Right cardiac atrium (tissue), 5 donors: ENCODE measurements around the gene TAB2. TPM values are rescaled to one million over a fixed set of nuclear protein-coding genes. Genes with fewer than 3 reads are reported as not detected.

Experiments
- ATAC-seq, 2 donors: fragments of 200-7000 bp; cut with Tn5 transposase; one replicate each; pipeline versions ENCODE4 v1.8.0 to v1.9.1; 2020; ENCODE audit warnings: moderate library complexity in 2 of 2, mild to moderate bottlenecking in 1 of 2
- DNase-seq, 3 donors: peaks; one replicate each; pipeline ENCODE4 v3.0.0-alpha.2; 2020
- H3K27ac ChIP-seq: one replicate; pipeline ENCODE4 v1.5.1; 2013; ENCODE audit warnings: mild to moderate bottlenecking, low read length, control low read depth, moderate library complexity
- H3K27me3 ChIP-seq: one replicate; pipeline ENCODE4 v1.6.1; 2013; ENCODE audit not compliant: control insufficient read depth, insufficient read depth
- H3K4me1 ChIP-seq: one replicate; pipeline ENCODE4 v1.6.1; 2013; ENCODE audit warnings: low read length; ENCODE audit not compliant: control insufficient read depth, insufficient read depth
- H3K4me3 ChIP-seq: one replicate; pipeline ENCODE4 v1.5.1; 2013; ENCODE audit warnings: low read length, control low read depth
- H3K9me3 ChIP-seq: one replicate; pipeline ENCODE4 v1.6.1; 2013; ENCODE audit warnings: low read length; ENCODE audit not compliant: control insufficient read depth
- WGBS: extraction: QIAGEN DNeasy Blood & Tissue Kit; methylation state at CpG from one replicate; pipeline ENCODE4 v1.1.7; 2013; 5-methylcytosine and 5-hydroxymethylcytosine counted together
- intact Hi-C, 4 donors: fragments of 100-400 bp; cut with DNase I; formaldehyde crosslinking; loops; one replicate each; pipeline versions ENCODE4 v1.11.0 to v1.14.0; 2022 to 2023
- polyA plus RNA-seq: library from polyadenylated mRNA; stranded (reverse); fragments of 200-250 nt; gene quantifications from one replicate; pipeline ENCODE4 v1.2.3, GENCODE V29; 2013
- total RNA-seq, 4 donors: library from RNA; stranded (reverse); fragmentation: NEBNext Ultra II Directional; extraction: Animal tissue kit (Norgen Biotek cat#: 25700); gene quantifications; one replicate each; pipeline ENCODE4 v1.2.1, GENCODE V29; 2021
- donor health status: healthy with polysubstance abuse.
- donor health status: DM: no; HTN: yes; CAD: no.
- donor health status: DM: no; HTN: no; CAD: no.
- donor health status: DM: no; HTN: yes; CAD: no; lungs with severe emphysema.
- donor health status: DM: yes; HTN: yes; CAD: no.

TAB2 gene
- total and polyA plus RNA-seq, 5 donors: 27.8 to 73.9 (median 65.6) TPM

DNA sequence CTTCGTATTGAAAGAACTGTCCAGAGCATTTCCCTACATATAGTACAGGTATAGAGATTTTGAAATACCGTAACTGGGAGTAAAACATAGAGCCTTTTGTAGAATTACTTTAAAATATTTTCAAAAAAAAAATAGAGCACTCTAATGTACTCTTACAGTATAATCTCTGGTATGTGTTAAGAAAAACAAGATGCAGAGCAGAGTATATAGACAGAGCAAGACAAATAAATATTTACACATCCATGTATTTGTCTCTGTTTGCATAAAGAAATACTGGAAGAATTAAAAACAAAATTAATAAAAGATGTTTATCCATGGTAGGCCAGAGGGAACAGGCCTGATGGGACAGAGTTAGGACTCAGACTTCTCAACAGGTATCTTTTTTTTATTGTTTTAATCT is 54.5 kb downstream of the TAB2 start:
- ATAC-seq (no peak), DNase-seq (no peak)
- 49% methylated on average over 2 of the region's 2 CpGs for WGBS
- no peak overlapping the region for H3K4me3 ChIP-seq
- intact Hi-C loops: no loop called here
- no peaks in the 10 kb centered on the region for H3K9me3 ChIP-seq
- no peak overlapping the region for H3K27ac ChIP-seq
- peaks cover 1% of the 10 kb centered on the region for H3K4me1 ChIP-seq
- H3K27me3 ChIP-seq: no peaks in the 10 kb centered on the region

DNA sequence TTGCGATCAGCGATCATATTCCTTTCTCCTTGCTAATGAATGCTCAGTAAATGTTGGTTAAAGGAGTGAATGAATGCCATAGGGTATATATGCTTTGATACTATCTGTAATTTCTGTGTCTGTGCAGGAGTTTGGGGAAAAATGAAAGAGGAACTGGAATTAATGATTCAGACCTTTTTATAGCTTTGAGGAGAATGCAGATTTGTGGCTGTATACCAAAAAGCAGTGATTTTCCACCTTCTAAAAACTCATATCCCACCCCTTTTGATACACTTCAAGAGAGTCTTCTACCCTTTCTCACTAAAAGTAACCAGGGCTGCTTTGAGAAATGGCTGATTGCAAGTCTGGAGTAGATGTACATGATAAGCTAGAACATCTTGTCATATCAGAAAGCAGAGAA is 56.0 kb downstream of the TAB2 start:
- H3K27me3 ChIP-seq: no peaks in the 10 kb centered on the region
- no peak overlapping the region for H3K4me3 ChIP-seq
- peaks cover 1% of the 10 kb centered on the region for H3K4me1 ChIP-seq
- DNase-seq (no peak), ATAC-seq (no peak)
- H3K27ac ChIP-seq: no peak overlapping the region
- intact Hi-C loops: no loop called here
- WGBS: 99% methylated on average over 2 of the region's 2 CpGs
- no peaks in the 10 kb centered on the region for H3K9me3 ChIP-seq

DNA sequence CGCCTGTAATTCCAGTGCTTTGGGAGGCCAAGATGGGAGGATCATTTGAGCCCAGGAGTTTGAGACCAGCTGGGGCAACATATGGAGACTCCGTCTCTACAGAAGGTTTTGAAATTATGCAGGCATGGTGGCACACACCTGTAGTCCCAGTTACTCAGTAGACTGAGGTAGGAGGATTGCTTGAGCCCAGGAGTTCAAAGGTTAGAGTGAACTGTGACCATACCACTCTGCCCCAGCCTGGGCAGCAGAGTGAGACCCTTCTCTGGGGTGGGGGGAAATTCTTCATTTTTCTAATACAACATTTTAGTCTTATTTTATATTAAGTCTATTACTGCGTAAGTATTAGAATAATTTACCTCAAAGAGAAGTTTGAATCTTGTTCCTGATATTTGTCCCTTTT is 62.5 kb downstream of the TAB2 start:
- intact Hi-C loops: no loop called here

DNA sequence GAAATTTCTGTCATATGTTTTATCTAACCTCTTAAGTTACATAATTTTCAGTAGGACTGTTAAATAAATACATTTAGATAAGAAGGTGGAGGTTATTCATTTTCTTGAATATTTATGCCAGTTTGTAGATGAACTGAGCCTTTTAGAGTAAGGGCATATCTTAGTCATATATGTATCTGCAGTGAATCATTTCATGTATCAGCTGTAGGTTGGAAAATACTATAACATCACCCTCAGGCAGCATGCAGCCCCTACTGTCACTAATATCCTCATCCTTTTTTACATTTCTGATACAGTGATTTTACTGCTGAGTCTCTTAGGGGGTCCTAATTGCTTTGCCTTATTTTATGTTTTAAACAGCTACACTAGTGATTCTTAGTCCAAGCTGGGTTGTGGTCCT is 63.0 kb downstream of the TAB2 start:
- Histone ChIP-seq H3K4me1 (no peaks in the 10 kb centered on the region), H3K27me3 (no peaks in the 10 kb centered on the region), H3K27ac (no peak overlapping the region), H3K9me3 (no peaks in the 10 kb centered on the region), H3K4me3 (no peak overlapping the region)
- intact Hi-C loops: no loop called here
- DNase-seq (no peak), ATAC-seq (no peak)

More for the DNA sequence above, 62.5 kb downstream of the TAB2 start:
- no peak overlapping the region for H3K27ac ChIP-seq
- ATAC-seq (no peak), DNase-seq (no peak)
- H3K4me3 ChIP-seq: no peak overlapping the region
- 99% methylated on average over 3 of the region's 3 CpGs for WGBS
- no peaks in the 10 kb centered on the region for H3K4me1 ChIP-seq
- H3K9me3 ChIP-seq: no peaks in the 10 kb centered on the region
- no peaks in the 10 kb centered on the region for H3K27me3 ChIP-seq

DNA sequence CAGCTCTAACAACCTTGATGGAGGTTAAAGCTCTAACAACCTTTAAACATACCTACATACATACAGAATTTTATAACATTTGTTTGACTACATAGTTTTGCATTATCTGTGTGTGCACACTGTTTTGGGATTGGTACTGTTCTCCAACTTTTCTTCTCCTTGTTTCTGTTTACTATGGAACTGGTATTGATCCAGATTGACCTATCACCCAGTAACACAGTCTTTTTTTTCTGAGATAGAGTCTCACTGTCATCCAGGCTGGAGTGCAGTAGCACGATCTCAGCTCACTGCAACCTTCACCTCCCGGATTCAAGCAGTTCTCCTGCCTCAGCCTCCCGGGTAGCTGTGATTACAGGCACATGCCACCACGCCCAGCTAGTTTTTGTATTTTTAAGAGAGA is 65.9 kb downstream of the TAB2 start:
- ATAC-seq (no peak), DNase-seq (no peak)
- WGBS: 94% methylated on average over 4 of the region's 4 CpGs
- intact Hi-C loops: no loop called here
- Histone ChIP-seq H3K27me3 (no peaks in the 10 kb centered on the region), H3K9me3 (no peaks in the 10 kb centered on the region), H3K4me1 (peaks cover 2% of the 10 kb centered on the region), H3K4me3 (no peak overlapping the region), H3K27ac (no peak overlapping the region)

DNA sequence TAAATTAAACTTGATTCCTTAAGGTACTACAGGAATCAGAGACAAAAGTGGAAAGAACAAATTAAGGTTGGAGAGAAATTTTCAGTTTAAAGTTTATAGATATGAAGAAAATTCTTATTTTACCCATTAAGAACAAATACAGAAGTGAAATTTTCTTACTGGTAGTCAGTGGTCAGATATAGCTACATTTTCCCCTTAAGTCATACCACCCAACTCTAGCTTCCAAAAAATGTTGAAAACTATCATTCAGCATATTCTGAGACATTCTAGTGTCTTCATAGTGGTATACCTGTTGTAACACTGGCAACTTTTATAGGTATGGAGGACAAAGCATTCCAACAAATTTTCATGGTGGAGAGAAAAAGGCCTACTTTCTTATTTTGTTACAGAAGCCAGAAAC is 67.0 kb downstream of the TAB2 start:
- Histone ChIP-seq H3K9me3 (no peaks in the 10 kb centered on the region), H3K4me1 (peaks cover 2% of the 10 kb centered on the region), H3K27me3 (no peaks in the 10 kb centered on the region), H3K27ac (no peak overlapping the region), H3K4me3 (no peak overlapping the region)
- no peak for DNase-seq
- intact Hi-C loops: no loop called here
- no peak for ATAC-seq

DNA sequence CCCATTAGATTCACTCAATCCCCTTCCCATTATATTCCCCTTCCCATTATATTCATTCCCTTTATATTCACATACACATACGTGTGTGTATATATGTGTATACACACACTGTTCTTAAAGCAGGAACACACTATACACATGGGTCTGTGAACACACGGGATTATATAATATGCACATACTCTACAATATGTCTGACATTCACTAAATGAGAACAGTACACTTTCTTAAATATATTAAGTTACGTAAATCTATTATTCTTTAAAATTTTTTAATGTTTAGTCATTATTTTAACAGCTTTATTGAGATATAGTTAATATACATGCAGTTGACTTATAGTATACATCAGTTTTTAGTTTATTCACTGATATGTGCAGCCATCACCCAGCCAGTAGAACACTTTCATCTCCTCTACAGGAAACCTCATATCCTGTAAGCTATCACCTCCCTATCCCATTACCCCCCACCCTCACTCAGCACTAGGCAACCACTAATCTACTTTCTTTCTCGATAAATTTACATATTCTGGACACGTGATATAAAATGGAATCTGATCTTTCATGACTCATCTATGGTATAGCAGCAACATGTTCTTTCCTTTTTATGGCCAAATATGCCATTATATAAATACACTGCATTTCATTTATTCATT is 68.6 kb downstream of the TAB2 start:
- H3K27ac ChIP-seq: no peak overlapping the region
- no peak for ATAC-seq
- peaks cover 2% of the 10 kb centered on the region for H3K4me1 ChIP-seq
- H3K9me3 ChIP-seq: no peaks in the 10 kb centered on the region
- no peak overlapping the region for H3K4me3 ChIP-seq
- DNase-seq: no peak
- 97% methylated on average over 5 of the region's 5 CpGs for WGBS
- intact Hi-C loops: no loop called here
- no peaks in the 10 kb centered on the region for H3K27me3 ChIP-seq

DNA sequence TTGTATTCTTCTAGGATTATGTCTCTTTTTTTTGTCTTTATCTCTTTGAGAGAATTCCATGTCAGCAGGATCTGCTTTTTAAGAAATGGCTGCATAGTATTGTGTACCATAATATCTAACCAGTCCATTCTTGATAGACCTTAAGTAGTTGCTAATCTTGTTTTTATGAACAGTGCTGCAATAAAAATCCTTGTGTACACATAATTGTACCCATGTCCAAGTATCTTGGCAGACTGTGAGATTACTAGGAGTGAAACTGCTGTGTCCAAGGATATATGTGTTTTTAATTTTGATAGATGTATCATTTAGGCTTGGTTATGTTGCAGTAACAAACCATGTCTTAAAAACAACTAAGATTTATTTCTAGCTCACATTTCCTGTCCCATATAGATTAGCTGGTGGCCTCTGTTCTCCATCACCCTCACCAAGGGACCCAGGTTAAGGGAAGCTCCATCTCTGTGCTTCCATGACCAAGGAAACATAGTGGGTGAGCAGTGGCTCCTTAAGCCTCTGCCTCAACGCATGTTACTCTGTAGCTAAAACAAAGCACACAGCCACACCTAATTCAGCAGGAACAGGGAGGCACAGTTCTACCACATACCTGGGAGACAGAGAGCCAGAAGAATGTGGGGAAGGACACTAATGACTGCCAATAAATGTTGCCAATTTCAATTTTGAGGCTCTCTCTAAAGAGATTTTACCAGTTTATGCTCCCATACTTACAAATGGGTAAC is 70.4 kb downstream of the TAB2 start:
- ATAC-seq: no peak
- no peak overlapping the region for H3K4me3 ChIP-seq
- WGBS: 72% methylated on average over 1 of the region's 1 CpG

DNA sequence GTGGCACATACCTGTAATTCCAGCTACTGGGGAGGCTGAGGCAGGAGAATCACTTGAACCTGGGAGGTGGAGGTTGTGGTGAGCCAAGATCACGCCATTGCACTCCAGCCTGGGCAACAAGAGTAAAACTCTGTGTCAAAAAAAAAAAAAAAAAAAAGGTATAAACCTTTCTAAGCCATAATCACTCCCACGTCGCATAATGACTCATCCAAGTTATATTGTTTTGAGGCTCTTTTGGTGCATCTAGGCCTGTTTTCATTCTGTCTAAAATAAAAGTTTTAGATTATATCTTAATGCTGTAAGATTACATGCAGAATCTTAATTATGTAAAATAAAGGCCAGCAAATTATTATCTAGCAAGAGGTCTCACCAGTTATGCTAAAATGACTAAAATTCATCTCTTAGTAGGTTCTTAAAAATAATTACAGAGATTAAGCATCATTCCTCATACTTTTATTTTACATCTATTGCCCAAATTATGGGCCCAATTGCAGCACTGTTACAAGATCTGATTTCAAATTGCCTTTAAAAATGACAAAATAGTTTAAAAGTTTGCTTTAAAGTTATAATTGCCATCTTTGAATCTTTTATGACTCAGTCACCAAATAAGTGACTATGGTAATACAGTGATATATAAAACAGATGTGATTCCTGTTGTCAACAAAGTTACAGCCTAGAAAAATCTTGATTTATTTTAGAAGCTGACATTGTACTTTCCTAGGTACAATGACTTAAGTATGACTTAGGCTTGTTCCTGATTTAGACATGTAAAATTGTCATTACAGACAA is 72.2 kb downstream of the TAB2 start:
- Histone ChIP-seq H3K27me3 (no peaks in the 10 kb centered on the region), H3K27ac (no peak overlapping the region), H3K9me3 (no peaks in the 10 kb centered on the region), H3K4me3 (no peak overlapping the region), H3K4me1 (peaks cover 2% of the 10 kb centered on the region)
- 91% methylated on average over 3 of the region's 3 CpGs for WGBS
- ATAC-seq (no peak), DNase-seq (no peak)
- intact Hi-C loops: no loop called here

More for the DNA sequence above, 70.4 kb downstream of the TAB2 start:
- H3K4me1 ChIP-seq: peaks cover 2% of the 10 kb centered on the region
- no peaks in the 10 kb centered on the region for H3K27me3 ChIP-seq
- no peak for DNase-seq
- intact Hi-C loops: no loop called here
- no peaks in the 10 kb centered on the region for H3K9me3 ChIP-seq
- no peak overlapping the region for H3K27ac ChIP-seq

DNA sequence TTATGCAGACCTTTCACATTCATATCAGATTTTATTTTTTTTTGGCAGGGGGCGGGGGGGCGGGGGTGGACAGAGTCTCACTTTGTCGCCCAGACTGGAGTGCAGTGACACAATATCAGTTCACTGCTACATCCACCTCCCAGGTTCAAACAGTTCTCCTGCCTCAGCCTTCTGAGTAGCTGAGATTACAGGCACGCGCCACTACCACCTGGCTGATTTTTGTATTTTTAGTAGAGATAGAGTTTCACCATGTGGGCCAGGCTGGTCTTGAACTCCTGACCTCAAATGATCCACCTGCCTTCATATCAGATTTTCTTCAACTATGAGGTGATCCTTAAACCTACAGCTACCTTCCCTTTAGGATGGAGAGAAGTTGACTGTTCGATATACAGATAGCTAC is 74.6 kb downstream of the TAB2 start:
- WGBS: 97% methylated on average over 6 of the region's 6 CpGs
- ATAC-seq (no peak), DNase-seq (no peak)
- no peak overlapping the region for H3K4me3 ChIP-seq
- no peaks in the 10 kb centered on the region for H3K27me3 ChIP-seq
- H3K4me1 ChIP-seq: peaks cover 2% of the 10 kb centered on the region
- H3K9me3 ChIP-seq: no peaks in the 10 kb centered on the region
- intact Hi-C loops: no loop called here
- H3K27ac ChIP-seq: no peak overlapping the region

DNA sequence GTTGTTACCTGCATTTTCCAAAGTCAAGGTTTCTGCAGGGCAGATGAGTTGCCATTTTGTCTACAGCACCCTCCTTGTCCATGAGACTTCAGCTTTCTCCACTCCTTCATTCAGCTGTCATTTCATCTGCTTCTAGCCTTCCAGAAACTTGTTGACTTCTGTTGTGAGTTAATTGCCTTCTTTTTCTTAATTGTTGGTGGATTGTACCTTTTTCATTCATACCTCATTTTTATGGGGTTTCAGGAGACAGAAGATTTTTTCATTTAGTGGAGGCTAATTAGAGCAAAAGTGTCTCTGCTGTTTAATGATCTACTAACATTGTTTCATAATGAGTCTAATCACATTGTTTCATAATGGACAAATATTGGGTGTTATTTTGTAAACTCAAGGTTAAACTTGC is 75.0 kb downstream of the TAB2 start:
- Histone ChIP-seq H3K9me3 (no peaks in the 10 kb centered on the region), H3K4me1 (peaks cover 2% of the 10 kb centered on the region), H3K27me3 (no peaks in the 10 kb centered on the region), H3K27ac (no peak overlapping the region), H3K4me3 (no peak overlapping the region)
- DNase-seq: no peak
- intact Hi-C loops: no loop called here
- ATAC-seq: no peak
